HepG2 (cell line): Measurements from ENCODE around the gene TEC. TPM values are rescaled to one million over a fixed set of nuclear protein-coding genes. Genes with fewer than 3 reads are reported as not detected.

Source experiments
- KDM4B ChIP-seq: sonication (generic); formaldehyde crosslinking; IDR thresholded peaks from 2 replicates; pipeline ENCODE4 v1.4.0; 2020; ENCODE audit warnings: missing genetic modification reagents
- ZBTB8A ChIP-seq: sonication (generic); formaldehyde crosslinking; IDR thresholded peaks from 2 replicates; pipeline ENCODE4 v1.4.0; 2020; ENCODE audit warnings: mild to moderate bottlenecking, low read depth, missing genetic modification reagents, borderline replicate concordance
- ZFP91 ChIP-seq: sonication (generic); formaldehyde crosslinking; IDR thresholded peaks from 2 replicates; pipeline ENCODE4 v1.9.0; 2022; ENCODE audit warnings: missing genetic modification reagents, mild to moderate bottlenecking, borderline replicate concordance
- ZNF292 ChIP-seq: sonication (generic); formaldehyde crosslinking; IDR thresholded peaks from 2 replicates; pipeline ENCODE4 v1.8.1; 2022; ENCODE audit warnings: mild to moderate bottlenecking, low read depth, missing genetic modification reagents, borderline replicate concordance
- ZNF367 ChIP-seq: sonication (generic); formaldehyde crosslinking; IDR thresholded peaks from 2 replicates; pipeline ENCODE4 v1.4.0; 2020; ENCODE audit warnings: missing genetic modification reagents, borderline replicate concordance
- polyA plus RNA-seq, 8 experiments: library from polyadenylated mRNA; depleted of rRNA in 3 of 8; stranded (reverse) in 7 of 8; unstranded in 1 of 8; fragments of >200 nt; fragmentation: Illumina TruSeq in 4 of 8; extraction: Trizol in 4 of 8; gene quantifications; 2 replicates each; pipeline versions ENCODE4 v1.2.1 to v1.2.3, GENCODE V29; 2011 to 2016; ENCODE audit warnings: low read depth in 4 of 8, missing spikeins in 1 of 8, mixed read lengths in 1 of 8; ENCODE audit not compliant: insufficient read depth in 1 of 8
- total RNA-seq, 5 experiments: library from RNA; depleted of rRNA; stranded (reverse); fragments of >200 nt; fragmentation: Illumina TruSeq; extraction: Trizol; gene quantifications; 2 replicates each; pipeline ENCODE4 v1.2.3, GENCODE V29; 2016; ENCODE audit warnings: low read depth in 1 of 5
- TF ChIP-seq, protein P1 (sequence below): sonication (generic); formaldehyde crosslinking; IDR thresholded peaks from 2 replicates; pipeline ENCODE4 v1.4.0; 2020; ENCODE audit warnings: missing genetic modification reagents, borderline replicate concordance
- TF ChIP-seq, protein P2 (sequence below): sonication (generic); formaldehyde crosslinking; IDR thresholded peaks from 2 replicates; pipeline ENCODE4 v1.5.1; 2020; ENCODE audit warnings: mild to moderate bottlenecking, missing genetic modification reagents, borderline replicate concordance
- TF ChIP-seq, protein P3 (sequence below): sonication (generic); formaldehyde crosslinking; IDR thresholded peaks from 2 replicates; pipeline ENCODE4 v1.9.0; 2021; ENCODE audit warnings: missing genetic modification reagents, borderline replicate concordance
- TF ChIP-seq, protein P4 (sequence below): sonication (generic); formaldehyde crosslinking; IDR thresholded peaks from 2 replicates; pipeline ENCODE4 v1.4.0; 2020; ENCODE audit warnings: missing genetic modification reagents
- TF ChIP-seq, protein P5 (sequence below): sonication (generic); formaldehyde crosslinking; IDR thresholded peaks from 2 replicates; pipeline ENCODE4 v1.4.0; 2020; ENCODE audit warnings: mild to moderate bottlenecking, missing genetic modification reagents

TEC gene
- total and polyA plus RNA-seq, 2 of the 13 experiments (the other 11 are each of a cell fraction or from before 2014, with no cell fraction given), result 0.05 to 0.20 TPM

DNA sequence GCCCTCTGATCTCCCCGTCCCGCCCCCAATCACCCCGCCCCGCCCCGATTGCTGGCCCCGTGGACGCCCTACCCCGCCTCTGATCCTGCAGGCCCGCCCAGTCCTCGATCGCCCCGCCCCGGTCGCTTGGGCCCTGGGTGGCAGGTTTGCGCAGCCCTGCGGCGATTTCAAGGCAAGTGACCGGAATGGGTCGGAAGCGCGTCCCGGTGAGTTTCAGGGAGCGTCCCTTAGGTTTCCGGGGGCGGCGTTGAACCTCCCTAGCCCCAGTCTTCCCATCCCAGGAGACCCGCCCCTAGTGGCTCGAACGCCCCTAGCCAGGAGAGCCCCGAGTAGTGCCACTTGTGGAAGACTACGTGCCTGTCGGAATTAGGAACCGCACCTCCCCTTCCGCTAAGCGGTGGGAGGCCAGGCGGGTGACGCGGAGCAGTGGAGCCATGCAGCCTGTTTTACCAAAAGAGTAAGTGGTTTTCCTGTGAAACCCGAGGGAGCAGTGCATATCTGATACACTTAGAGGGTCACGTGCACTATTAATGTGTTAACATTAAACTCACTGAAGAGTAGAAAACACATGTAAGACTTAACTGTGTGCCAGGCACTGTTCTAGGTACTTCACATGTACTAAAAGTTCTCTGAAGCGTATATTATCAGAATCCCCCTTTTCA is 354 bp upstream of the TEC start (continued):
- no peak for TF ChIP-seq ZNF292
- TF ChIP-seq, protein P1, sequence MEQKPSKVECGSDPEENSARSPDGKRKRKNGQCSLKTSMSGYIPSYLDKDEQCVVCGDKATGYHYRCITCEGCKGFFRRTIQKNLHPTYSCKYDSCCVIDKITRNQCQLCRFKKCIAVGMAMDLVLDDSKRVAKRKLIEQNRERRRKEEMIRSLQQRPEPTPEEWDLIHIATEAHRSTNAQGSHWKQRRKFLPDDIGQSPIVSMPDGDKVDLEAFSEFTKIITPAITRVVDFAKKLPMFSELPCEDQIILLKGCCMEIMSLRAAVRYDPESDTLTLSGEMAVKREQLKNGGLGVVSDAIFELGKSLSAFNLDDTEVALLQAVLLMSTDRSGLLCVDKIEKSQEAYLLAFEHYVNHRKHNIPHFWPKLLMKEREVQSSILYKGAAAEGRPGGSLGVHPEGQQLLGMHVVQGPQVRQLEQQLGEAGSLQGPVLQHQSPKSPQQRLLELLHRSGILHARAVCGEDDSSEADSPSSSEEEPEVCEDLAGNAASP, result no peak
- TF ChIP-seq, protein P2, sequence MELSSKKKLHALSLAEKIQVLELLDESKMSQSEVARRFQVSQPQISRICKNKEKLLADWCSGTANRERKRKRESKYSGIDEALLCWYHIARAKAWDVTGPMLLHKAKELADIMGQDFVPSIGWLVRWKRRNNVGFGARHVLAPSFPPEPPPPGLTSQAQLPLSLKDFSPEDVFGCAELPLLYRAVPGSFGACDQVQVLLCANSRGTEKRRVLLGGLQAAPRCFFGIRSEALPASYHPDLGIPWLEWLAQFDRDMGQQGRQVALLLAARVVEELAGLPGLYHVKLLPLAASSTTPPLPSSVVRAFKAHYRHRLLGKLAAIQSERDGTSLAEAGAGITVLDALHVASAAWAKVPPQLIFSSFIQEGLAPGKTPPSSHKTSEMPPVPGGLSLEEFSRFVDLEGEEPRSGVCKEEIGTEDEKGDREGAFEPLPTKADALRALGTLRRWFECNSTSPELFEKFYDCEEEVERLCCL (CRISPR knock-in tag), result no peak
- TF ChIP-seq, protein P3, sequence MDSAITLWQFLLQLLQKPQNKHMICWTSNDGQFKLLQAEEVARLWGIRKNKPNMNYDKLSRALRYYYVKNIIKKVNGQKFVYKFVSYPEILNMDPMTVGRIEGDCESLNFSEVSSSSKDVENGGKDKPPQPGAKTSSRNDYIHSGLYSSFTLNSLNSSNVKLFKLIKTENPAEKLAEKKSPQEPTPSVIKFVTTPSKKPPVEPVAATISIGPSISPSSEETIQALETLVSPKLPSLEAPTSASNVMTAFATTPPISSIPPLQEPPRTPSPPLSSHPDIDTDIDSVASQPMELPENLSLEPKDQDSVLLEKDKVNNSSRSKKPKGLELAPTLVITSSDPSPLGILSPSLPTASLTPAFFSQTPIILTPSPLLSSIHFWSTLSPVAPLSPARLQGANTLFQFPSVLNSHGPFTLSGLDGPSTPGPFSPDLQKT (CRISPR knock-in tag), result no peak
- TF ChIP-seq, protein P4, sequence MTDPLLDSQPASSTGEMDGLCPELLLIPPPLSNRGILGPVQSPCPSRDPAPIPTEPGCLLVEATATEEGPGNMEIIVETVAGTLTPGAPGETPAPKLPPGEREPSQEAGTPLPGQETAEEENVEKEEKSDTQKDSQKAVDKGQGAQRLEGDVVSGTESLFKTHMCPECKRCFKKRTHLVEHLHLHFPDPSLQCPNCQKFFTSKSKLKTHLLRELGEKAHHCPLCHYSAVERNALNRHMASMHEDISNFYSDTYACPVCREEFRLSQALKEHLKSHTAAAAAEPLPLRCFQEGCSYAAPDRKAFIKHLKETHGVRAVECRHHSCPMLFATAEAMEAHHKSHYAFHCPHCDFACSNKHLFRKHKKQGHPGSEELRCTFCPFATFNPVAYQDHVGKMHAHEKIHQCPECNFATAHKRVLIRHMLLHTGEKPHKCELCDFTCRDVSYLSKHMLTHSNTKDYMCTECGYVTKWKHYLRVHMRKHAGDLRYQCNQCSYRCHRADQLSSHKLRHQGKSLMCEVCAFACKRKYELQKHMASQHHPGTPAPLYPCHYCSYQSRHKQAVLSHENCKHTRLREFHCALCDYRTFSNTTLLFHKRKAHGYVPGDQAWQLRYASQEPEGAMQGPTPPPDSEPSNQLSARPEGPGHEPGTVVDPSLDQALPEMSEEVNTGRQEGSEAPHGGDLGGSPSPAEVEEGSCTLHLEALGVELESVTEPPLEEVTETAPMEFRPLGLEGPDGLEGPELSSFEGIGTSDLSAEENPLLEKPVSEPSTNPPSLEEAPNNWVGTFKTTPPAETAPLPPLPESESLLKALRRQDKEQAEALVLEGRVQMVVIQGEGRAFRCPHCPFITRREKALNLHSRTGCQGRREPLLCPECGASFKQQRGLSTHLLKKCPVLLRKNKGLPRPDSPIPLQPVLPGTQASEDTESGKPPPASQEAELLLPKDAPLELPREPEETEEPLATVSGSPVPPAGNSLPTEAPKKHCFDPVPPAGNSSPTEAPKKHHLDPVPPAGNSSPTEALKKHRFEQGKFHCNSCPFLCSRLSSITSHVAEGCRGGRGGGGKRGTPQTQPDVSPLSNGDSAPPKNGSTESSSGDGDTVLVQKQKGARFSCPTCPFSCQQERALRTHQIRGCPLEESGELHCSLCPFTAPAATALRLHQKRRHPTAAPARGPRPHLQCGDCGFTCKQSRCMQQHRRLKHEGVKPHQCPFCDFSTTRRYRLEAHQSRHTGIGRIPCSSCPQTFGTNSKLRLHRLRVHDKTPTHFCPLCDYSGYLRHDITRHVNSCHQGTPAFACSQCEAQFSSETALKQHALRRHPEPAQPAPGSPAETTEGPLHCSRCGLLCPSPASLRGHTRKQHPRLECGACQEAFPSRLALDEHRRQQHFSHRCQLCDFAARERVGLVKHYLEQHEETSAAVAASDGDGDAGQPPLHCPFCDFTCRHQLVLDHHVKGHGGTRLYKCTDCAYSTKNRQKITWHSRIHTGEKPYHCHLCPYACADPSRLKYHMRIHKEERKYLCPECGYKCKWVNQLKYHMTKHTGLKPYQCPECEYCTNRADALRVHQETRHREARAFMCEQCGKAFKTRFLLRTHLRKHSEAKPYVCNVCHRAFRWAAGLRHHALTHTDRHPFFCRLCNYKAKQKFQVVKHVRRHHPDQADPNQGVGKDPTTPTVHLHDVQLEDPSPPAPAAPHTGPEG (CRISPR knock-in tag), result 0 out of 2 replicates have a peak, but pooled peaks have one; percentile 32
- no peak for TF ChIP-seq ZBTB8A (CRISPR knock-in tag)
- no peak for TF ChIP-seq KDM4B (CRISPR knock-in tag)
- TF ChIP-seq ZFP91, result peak; percentile 22; the same call in 1 of the 2 replicates
- TF ChIP-seq, protein P5, sequence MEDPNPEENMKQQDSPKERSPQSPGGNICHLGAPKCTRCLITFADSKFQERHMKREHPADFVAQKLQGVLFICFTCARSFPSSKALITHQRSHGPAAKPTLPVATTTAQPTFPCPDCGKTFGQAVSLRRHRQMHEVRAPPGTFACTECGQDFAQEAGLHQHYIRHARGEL (CRISPR knock-in tag), result no peak
- no peak for TF ChIP-seq ZNF367 (CRISPR knock-in tag)
